Stimulated activated naive CD8-positive, alpha-beta T cell treated with anti-CD3 and anti-CD28 coated beads, Interleukin-15, Interleukin-2, amounts not matched to agents 100 ng/mL and 50 ng/mL, for 24 hours (primary cell): ENCODE measurements around the gene IFNE.

ENCODE experiments used
- H3K27ac Mint-ChIP-seq: one replicate; pipeline ENCODE4 v1.8.0; 2021; ENCODE audit warnings: mild to moderate bottlenecking, mixed read lengths
- H3K27me3 Mint-ChIP-seq: one replicate; pipeline ENCODE4 v1.8.0; 2021; ENCODE audit warnings: mixed read lengths
- H3K36me3 Mint-ChIP-seq: one replicate; pipeline ENCODE4 v1.8.0; 2021; ENCODE audit warnings: low read depth, mixed read lengths
- H3K4me1 Mint-ChIP-seq: one replicate; pipeline ENCODE4 v1.8.0; 2021; ENCODE audit warnings: low read depth, mixed read lengths
- H3K4me3 Mint-ChIP-seq: one replicate; pipeline ENCODE4 v1.8.0; 2021; ENCODE audit warnings: mild to moderate bottlenecking, mixed read lengths
- H3K9me3 Mint-ChIP-seq: one replicate; pipeline ENCODE4 v1.8.0; 2021; ENCODE audit warnings: mixed read lengths

The IFNE gene

GRCh38 chr9:21506626-21507482, 24.7 kb upstream of the IFNE start:
- Mint-ChIP-seq H3K27ac (no peak overlapping the region), H3K36me3 (no peaks in the 10 kb centered on the region), H3K4me3 (no peak overlapping the region), H3K4me1 (no peaks in the 10 kb centered on the region), H3K27me3 (no peaks in the 10 kb centered on the region), H3K9me3 (peaks cover 7% of the 10 kb centered on the region)

- no peak overlapping the region for H3K27ac Mint-ChIP-seq
- no peaks in the 10 kb centered on the region for H3K36me3 Mint-ChIP-seq
- peaks cover 3% of the 10 kb centered on the region for H3K9me3 Mint-ChIP-seq
- no peaks in the 10 kb centered on the region for H3K27me3 Mint-ChIP-seq
- H3K4me1 Mint-ChIP-seq, result no peaks in the 10 kb centered on the region
- H3K4me3 Mint-ChIP-seq, result no peak overlapping the region
Observed at GRCh38 chr9:21505425-21506179, 23.5 kb upstream of the IFNE start.

GRCh38 chr9:21504894-21505293, 22.8 kb upstream of the IFNE start:
- Mint-ChIP-seq H3K9me3 (peaks cover 3% of the 10 kb centered on the region), H3K36me3 (no peaks in the 10 kb centered on the region), H3K27me3 (no peaks in the 10 kb centered on the region), H3K4me3 (no peak overlapping the region), H3K27ac (no peak overlapping the region), H3K4me1 (no peaks in the 10 kb centered on the region)

- Mint-ChIP-seq H3K4me1 (no peaks in the 10 kb centered on the region), H3K27me3 (no peaks in the 10 kb centered on the region), H3K36me3 (no peaks in the 10 kb centered on the region)
Observed at GRCh38 chr9:21504113-21504512, 22.0 kb upstream of the IFNE start.

GRCh38 chr9:21502586-21502985, 20.5 kb upstream of the IFNE start:
- Mint-ChIP-seq H3K36me3 (no peaks in the 10 kb centered on the region), H3K4me1 (no peaks in the 10 kb centered on the region), H3K27ac (no peak overlapping the region), H3K27me3 (no peaks in the 10 kb centered on the region), H3K9me3 (peaks cover 3% of the 10 kb centered on the region), H3K4me3 (no peak overlapping the region)

More at GRCh38 chr9:21504113-21504512, 22.0 kb upstream of the IFNE start:
- no peak overlapping the region for H3K4me3 Mint-ChIP-seq
- peaks cover 3% of the 10 kb centered on the region for H3K9me3 Mint-ChIP-seq
- no peak overlapping the region for H3K27ac Mint-ChIP-seq

DNA sequence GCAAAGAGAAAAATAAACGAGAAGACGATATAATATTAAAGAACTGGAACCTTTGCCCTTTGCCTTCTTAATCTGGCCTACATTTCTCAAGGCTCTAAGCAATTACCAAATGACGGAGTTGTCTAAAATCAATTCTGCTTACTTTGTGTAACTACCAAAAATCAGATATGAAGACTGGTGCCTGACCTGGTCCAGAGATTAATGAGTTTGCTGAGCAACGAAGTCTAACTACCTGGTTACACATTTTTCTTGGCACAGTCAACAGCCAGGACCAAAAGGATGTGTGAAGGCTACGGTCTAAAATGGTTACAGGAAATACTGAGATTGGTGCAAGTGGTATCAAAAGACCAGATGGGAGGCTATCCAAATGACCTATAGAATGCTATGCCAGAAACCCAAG, 17.8 kb upstream of the IFNE start:
- H3K27ac Mint-ChIP-seq, result no peak overlapping the region
- no peaks in the 10 kb centered on the region for H3K36me3 Mint-ChIP-seq
- no peaks in the 10 kb centered on the region for H3K4me1 Mint-ChIP-seq
- H3K4me3 Mint-ChIP-seq, result no peak overlapping the region
- H3K9me3 Mint-ChIP-seq, result no peaks in the 10 kb centered on the region
- no peaks in the 10 kb centered on the region for H3K27me3 Mint-ChIP-seq

GRCh38 chr9:21491756-21492155, 9.6 kb upstream of the IFNE start:
- no peak overlapping the region for H3K27ac Mint-ChIP-seq
- H3K27me3 Mint-ChIP-seq, result no peaks in the 10 kb centered on the region
- no peaks in the 10 kb centered on the region for H3K9me3 Mint-ChIP-seq
- no peaks in the 10 kb centered on the region for H3K4me1 Mint-ChIP-seq
- no peak overlapping the region for H3K4me3 Mint-ChIP-seq
- H3K36me3 Mint-ChIP-seq, result no peaks in the 10 kb centered on the region

GRCh38 chr9:21481470-21482056, 550 bp downstream of the IFNE start:
- Mint-ChIP-seq H3K36me3 (no peaks in the 10 kb centered on the region), H3K27me3 (no peaks in the 10 kb centered on the region), H3K4me3 (no peak overlapping the region), H3K4me1 (peaks cover 9% of the 10 kb centered on the region), H3K9me3 (peaks cover 4% of the 10 kb centered on the region), H3K27ac (no peak overlapping the region)

DNA sequence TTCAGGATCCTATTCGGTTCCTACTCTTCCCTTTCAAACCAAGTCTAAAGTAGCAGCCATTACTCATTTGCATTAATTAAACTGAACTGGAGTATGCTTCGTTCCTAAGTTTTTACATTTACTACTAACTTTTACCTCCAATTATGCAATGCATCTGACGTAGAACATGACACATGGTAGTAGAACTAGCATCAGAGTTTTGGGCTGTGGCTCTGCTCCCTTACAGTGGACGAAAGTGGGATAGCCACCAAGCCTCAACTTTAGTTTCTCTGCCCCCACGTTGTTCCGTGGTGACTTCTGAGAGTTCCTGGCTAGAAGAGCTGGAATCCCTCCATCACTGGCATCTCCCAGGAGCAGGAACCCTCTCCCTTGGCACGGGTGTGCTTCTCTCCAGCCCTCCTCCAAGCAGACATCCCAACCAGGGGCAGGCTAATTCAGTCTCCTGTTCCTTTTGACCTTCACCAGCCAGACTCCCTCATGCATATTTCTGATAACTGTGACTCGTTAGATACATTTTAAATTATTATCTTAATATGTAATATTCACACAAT, 2.9 kb downstream of the IFNE start:
- Mint-ChIP-seq H3K27ac (no peak overlapping the region), H3K27me3 (peaks cover 8% of the 10 kb centered on the region), H3K4me3 (no peak overlapping the region), H3K36me3 (no peaks in the 10 kb centered on the region), H3K9me3 (no peaks in the 10 kb centered on the region), H3K4me1 (peaks cover 9% of the 10 kb centered on the region)

- Mint-ChIP-seq H3K36me3 (no peaks in the 10 kb centered on the region), H3K27ac (no peak overlapping the region), H3K27me3 (peaks cover 11% of the 10 kb centered on the region), H3K4me1 (peaks cover 9% of the 10 kb centered on the region), H3K9me3 (no peaks in the 10 kb centered on the region), H3K4me3 (no peak overlapping the region)
Observed at GRCh38 chr9:21477466-21477865, 4.6 kb downstream of the IFNE start.

- Mint-ChIP-seq H3K9me3 (no peaks in the 10 kb centered on the region), H3K27me3 (peaks cover 14% of the 10 kb centered on the region), H3K4me3 (no peak overlapping the region), H3K4me1 (peaks cover 4% of the 10 kb centered on the region), H3K36me3 (no peaks in the 10 kb centered on the region), H3K27ac (no peak overlapping the region)
Observed at GRCh38 chr9:21473236-21473635, 8.9 kb downstream of the IFNE start.

DNA sequence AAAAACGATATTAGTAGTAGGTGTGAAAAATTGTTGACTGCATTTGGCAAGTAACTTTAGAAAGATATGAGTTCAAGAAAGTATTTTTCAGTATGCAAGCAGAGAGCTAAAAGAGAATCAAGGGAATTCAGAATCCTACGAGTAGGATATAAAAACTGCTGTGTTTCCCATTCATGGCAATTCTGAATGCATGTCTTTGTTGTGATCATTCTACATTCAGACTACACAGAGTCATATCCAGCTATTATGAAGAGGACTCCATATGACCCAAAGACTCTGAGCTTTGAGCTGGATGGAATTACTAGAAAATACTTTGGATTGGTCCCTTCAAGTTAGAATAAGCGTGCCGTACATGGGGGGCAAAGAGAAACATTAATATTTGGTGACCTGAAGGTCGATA, 12.0 kb downstream of the IFNE start:
- H3K9me3 Mint-ChIP-seq, result no peaks in the 10 kb centered on the region
- peaks cover 19% of the 10 kb centered on the region for H3K27me3 Mint-ChIP-seq
- H3K36me3 Mint-ChIP-seq, result no peaks in the 10 kb centered on the region
- H3K4me1 Mint-ChIP-seq, result no peaks in the 10 kb centered on the region
- no peak overlapping the region for H3K27ac Mint-ChIP-seq
- no peak overlapping the region for H3K4me3 Mint-ChIP-seq

GRCh38 chr9:21465859-21466518, 16.1 kb downstream of the IFNE start:
- no peaks in the 10 kb centered on the region for H3K36me3 Mint-ChIP-seq
- H3K4me1 Mint-ChIP-seq, result no peaks in the 10 kb centered on the region
- no peak overlapping the region for H3K4me3 Mint-ChIP-seq
- H3K9me3 Mint-ChIP-seq, result peaks cover 11% of the 10 kb centered on the region
- no peak overlapping the region for H3K27ac Mint-ChIP-seq
- peaks cover 12% of the 10 kb centered on the region for H3K27me3 Mint-ChIP-seq

- Mint-ChIP-seq H3K4me3 (no peak overlapping the region), H3K36me3 (no peaks in the 10 kb centered on the region), H3K27me3 (peaks cover 12% of the 10 kb centered on the region), H3K9me3 (peaks cover 11% of the 10 kb centered on the region), H3K4me1 (no peaks in the 10 kb centered on the region), H3K27ac (no peak overlapping the region)
Observed at GRCh38 chr9:21465138-21465537, 17.0 kb downstream of the IFNE start.
